ENCODE data around the gene RANBP9. TPM values are rescaled to one million over a fixed set of nuclear protein-coding genes. Genes with fewer than 3 reads are reported as not detected.

RANBP9 gene
- total and polyA plus RNA-seq, 9 of the 15 experiments (the other 6 are each of a cell fraction or from before 2014, with no cell fraction given): 27.5 to 130 (median 61.5) TPM

- TF ChIP-seq SNIP1 (IDR thresholded peaks at IDR 0.05; ENCODE audit: low read depth): no peak
- TF ChIP-seq ATF3 (IDR thresholded peaks at IDR 0.05): peak; percentile 35
- no peak for TF ChIP-seq ATF3 (CRISPR knock-in tag; conservative IDR thresholded peaks at IDR 0.05)
- TF ChIP-seq JUND (IDR thresholded peaks at IDR 0.05; ENCODE audit: borderline replicate concordance, low read depth, low read length): peak; percentile 25; the same call in 1 of the 2 replicates
- TF ChIP-seq JUND (tag; IDR thresholded peaks at IDR 0.05; ENCODE audit: borderline replicate concordance, low read depth, low read length): no peak
- 0 out of 2 replicates have a peak, but pooled peaks have one; percentile 17 for TF ChIP-seq MGA (IDR thresholded peaks at IDR 0.05)
- Histone ChIP-seq H3K4me1 (replicated peaks in 1 of 2; ENCODE audit: control insufficient read depth in 2 of 2, insufficient read depth in 2 of 2, low read length in 2 of 2) (peaks cover 10 to 35% of the 10 kb centered on the region in 2 experiments; a peak in 4 of 5 replicates), H2AFZ (ENCODE audit: low read depth, low read length) (no peak overlapping the region), H3K4me2 (ENCODE audit: insufficient read depth, low read length) (no peak overlapping the region), H4K20me1 (replicated peaks; ENCODE audit: control insufficient read depth, insufficient read depth, low read length) (no peaks in the 10 kb centered on the region), H3K27ac (ENCODE audit: extremely low read depth, low read depth, low read length) (peak overlapping the region; percentile 21; the same call in 2 of the 3 replicates), H3K4me3 (no peak overlapping the region), H3K36me3 (ENCODE audit: control insufficient read depth, insufficient read depth, low read length) (peaks cover 72% of the 10 kb centered on the region), H3K9me3 (replicated peaks; ENCODE audit: control insufficient read depth, insufficient read depth, low read depth, low read length) (no peaks in the 10 kb centered on the region), H3K27me3 (ENCODE audit: control insufficient read depth in 2 of 2, insufficient read depth in 2 of 2, low read length in 2 of 2) (no peaks in the 10 kb centered on the region), H3K79me2 (ENCODE audit: control insufficient read depth, insufficient read depth, low read length) (peaks cover 91% of the 10 kb centered on the region), H3K9ac (ENCODE audit: insufficient read depth in 1 of 2, low read depth in 2 of 2, low read length in 2 of 2) (no peak overlapping the region), H3K9me1 (ENCODE audit: control insufficient read depth, insufficient read depth, low read length) (no peaks in the 10 kb centered on the region)
- ATAC-seq: peak; percentile 9
- WGBS (ENCODE audit: insufficient coverage, low coverage, missing lambda C conversion rate): 73% methylated on average over 5 of the region's 5 CpGs
- in situ Hi-C loops (cut with MboI) (no loop called here), intact Hi-C loops (cut with micrococcal nuclease) (no loop called here)
- FAIRE-seq: no peak
- DNase-seq (ENCODE audit: extremely low read depth in 1 of 4, low spot score in 3 of 4): no peak
- no TSS peak for BruUV-seq (replicated peaks)
- ChIA-PET POLR2A (interaction anchor here (1.0 to 2.5 kb wide), 2 partner anchors 11 kb away, joined by 4 to 15 read pairs; no protein-coding TSS in a partner anchor), CTCF (ENCODE audit: low intra/inter-chr PET ratio) (no interaction called here)
Measured at GRCh38 chr6:13689511-13690256, 22.0 kb downstream of the RANBP9 start.

Data from K562 (cell line).